Esophagus squamous epithelium (tissue), 5 donors: ENCODE measurements around the gene SLC38A9. TPM values are rescaled to one million over a fixed set of nuclear protein-coding genes. Genes with fewer than 3 reads are reported as not detected.

ENCODE experiments used
- DNase-seq: peaks from one replicate; lab custom pipeline; 2025; lab: John Stamatoyannopoulos, UW
- H3K27ac ChIP-seq, 4 donors: fragments of 200-600 bp; sonication (generic); one replicate each; pipeline ENCODE4 v1.5.1; 2016 to 2019; ENCODE audit warnings: mild to moderate bottlenecking in 1 of 4
- H3K27me3 ChIP-seq, 4 donors: fragments of 200-600 bp; sonication (generic); 1 replicate in 3 of 4; 2 replicates in 1 of 4; pipeline versions ENCODE4 v1.5.1 to v1.6.0; 2017 to 2021; ENCODE audit warnings: antibody characterized with exemption in 1 of 4
- H3K36me3 ChIP-seq, 3 donors: fragments of 200-600 bp; sonication (generic); one replicate each; pipeline ENCODE4 v1.5.1; 2016 to 2019
- H3K4me1 ChIP-seq, 3 donors: fragments of 200-600 bp; sonication (generic); one replicate each; pipeline ENCODE4 v1.5.1; 2017 to 2019
- H3K4me3 ChIP-seq, 4 donors: fragments of 200-600 bp; sonication (generic); 1 replicate in 3 of 4; 2 replicates in 1 of 4; pipeline ENCODE4 v1.5.1; 2016 to 2019; ENCODE audit warnings: mild to moderate bottlenecking in 2 of 4, moderate library complexity in 1 of 4
- H3K9me3 ChIP-seq, 3 donors: fragments of 200-600 bp; sonication (generic); one replicate each; pipeline ENCODE4 v1.5.1; 2016 to 2019
- POLR2A ChIP-seq, 4 donors: fragments of 450-650 bp; IDR thresholded peaks; one replicate each; pipeline ENCODE4 v1.6.1; 2017; ENCODE audit warnings: antibody characterized with exemption in 4 of 4, mild to moderate bottlenecking in 4 of 4, moderate library complexity in 3 of 4
- whole genome bisulfite sequencing, 2 donors: methylation state at CpG; one replicate each; pipeline ENCODE4 v1.1.5; 2018; 5-methylcytosine and 5-hydroxymethylcytosine counted together
- intact Hi-C: fragments of 100-400 bp; cut with DNase I; formaldehyde crosslinking; loops from one replicate; pipeline ENCODE4 v1.15.0; 2022
- total RNA-seq, 4 donors: library from RNA; depleted of rRNA; stranded (reverse); fragments of >200 nt; gene quantifications; one replicate each; pipeline ENCODE4 v1.1.0, GENCODE V29; 2016
- TF ChIP-seq, protein P1 (sequence below), 6 experiments: fragments of 450-650 bp in 4 of 6; fragments of 200-600 bp in 2 of 6; sonication (generic) in 2 of 6; IDR thresholded peaks; one replicate each; pipeline ENCODE4 v1.5.1; 2016 to 2019; ENCODE audit warnings: antibody characterized with exemption in 6 of 6, mild to moderate bottlenecking in 4 of 6, moderate library complexity in 4 of 6
- donor health status: DM: yes; HTN: yes; CAD: no.

The SLC38A9 gene
- total RNA-seq, 4 donors from 2014 or later: 16.0 to 29.8 (median 23.3) TPM

DNA sequence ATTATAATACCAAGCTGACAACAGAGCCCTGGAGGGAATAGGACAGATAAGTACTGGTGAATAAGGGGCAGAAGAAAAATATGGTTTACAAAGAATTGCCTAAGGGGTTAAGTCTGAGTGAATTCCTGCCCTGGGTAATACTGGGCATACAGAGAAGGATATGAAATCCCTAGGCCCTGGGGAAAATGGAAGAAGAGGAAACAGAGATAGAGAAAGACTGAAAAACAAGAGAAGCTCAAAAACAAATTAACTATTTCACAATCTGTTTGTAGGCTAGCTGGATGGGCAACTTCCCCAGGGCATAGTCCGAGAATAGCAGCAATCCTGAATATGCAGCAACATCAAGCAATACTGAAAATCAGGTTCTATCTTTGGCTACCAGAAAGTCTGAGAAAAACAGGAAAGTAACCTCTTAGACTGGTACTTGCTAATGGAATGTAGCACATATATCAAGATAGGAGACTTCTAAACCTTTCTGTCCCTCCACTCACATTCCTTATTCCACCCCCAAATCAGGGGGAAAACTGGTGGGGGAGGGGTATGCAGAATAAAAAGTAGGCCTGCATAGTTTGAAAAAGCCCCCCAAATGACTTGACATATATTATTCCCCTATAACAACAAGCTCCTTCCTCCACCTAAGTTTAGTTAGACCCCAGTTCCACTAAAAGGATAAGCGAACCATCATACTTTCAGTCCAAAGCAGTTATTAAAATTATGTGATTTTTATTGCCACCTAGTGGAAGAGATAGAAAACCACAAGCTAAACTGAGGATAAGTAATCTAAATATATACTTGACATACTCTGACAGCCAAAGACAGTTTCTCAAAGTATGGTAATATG is 20.6 kb downstream of the SLC38A9 start:
- Histone ChIP-seq H3K9me3 (no peaks in the 10 kb centered on the region), H3K36me3 (peaks cover 0 to 6% (median 0%) of the 10 kb centered on the region in 3 donors), H3K27me3 (no peaks in the 10 kb centered on the region), H3K4me1 (peaks cover 0 to 20% (median 0%) of the 10 kb centered on the region in 3 donors), H3K27ac (peak overlapping the region in 3 of 4 donors; percentile 22 to 54 (median 40)), H3K4me3 (peak overlapping the region in 1 of 4 donors; percentile 24)
- TF ChIP-seq, protein P1, sequence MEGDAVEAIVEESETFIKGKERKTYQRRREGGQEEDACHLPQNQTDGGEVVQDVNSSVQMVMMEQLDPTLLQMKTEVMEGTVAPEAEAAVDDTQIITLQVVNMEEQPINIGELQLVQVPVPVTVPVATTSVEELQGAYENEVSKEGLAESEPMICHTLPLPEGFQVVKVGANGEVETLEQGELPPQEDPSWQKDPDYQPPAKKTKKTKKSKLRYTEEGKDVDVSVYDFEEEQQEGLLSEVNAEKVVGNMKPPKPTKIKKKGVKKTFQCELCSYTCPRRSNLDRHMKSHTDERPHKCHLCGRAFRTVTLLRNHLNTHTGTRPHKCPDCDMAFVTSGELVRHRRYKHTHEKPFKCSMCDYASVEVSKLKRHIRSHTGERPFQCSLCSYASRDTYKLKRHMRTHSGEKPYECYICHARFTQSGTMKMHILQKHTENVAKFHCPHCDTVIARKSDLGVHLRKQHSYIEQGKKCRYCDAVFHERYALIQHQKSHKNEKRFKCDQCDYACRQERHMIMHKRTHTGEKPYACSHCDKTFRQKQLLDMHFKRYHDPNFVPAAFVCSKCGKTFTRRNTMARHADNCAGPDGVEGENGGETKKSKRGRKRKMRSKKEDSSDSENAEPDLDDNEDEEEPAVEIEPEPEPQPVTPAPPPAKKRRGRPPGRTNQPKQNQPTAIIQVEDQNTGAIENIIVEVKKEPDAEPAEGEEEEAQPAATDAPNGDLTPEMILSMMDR (IDR thresholded peaks at IDR 0.05): peak; percentile 30 to 79 (median 61)
- no peak for TF ChIP-seq POLR2A (IDR thresholded peaks at IDR 0.05)
- intact Hi-C loops: loop anchor here (5.0 to 10.0 kb wide), 2 partner anchors 284 to 347 kb away; no protein-coding TSS in a partner anchor
- WGBS, 2 donors: 46 to 64% methylated on average over 2 of the region's 2 CpGs
- DNase-seq: no peak

DNA sequence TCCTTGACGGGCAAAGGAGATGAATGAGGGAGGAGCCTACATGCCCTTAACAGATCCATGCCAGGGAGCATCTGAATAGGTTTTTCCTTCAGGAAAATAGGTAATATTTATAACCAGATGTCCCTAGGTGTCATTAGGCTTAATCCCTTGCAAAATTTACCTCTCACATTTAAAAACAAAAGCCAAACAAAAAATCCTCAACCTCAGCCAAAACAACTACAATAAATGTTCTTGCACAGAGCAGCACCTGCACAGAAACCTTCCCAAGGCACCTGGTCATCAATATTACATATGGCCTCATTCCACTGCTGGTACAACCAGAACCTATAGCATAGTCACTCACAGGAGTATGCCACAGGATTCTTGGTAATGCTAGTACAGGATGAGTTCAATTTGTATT is 30.1 kb downstream of the SLC38A9 start:
- no peak for TF ChIP-seq POLR2A (IDR thresholded peaks at IDR 0.05)
- TF ChIP-seq, protein P1 (IDR thresholded peaks at IDR 0.05): no peak
- Histone ChIP-seq H3K36me3 (no peaks in the 10 kb centered on the region), H3K4me3 (no peak overlapping the region), H3K27me3 (no peaks in the 10 kb centered on the region), H3K9me3 (no peaks in the 10 kb centered on the region), H3K27ac (no peak overlapping the region), H3K4me1 (peaks cover 0 to 6% (median 0%) of the 10 kb centered on the region in 3 donors)
- intact Hi-C loops: no loop called here
- no peak for DNase-seq
- WGBS, 2 donors: 92 to 93% methylated on average over 1 of the region's 1 CpG

DNA sequence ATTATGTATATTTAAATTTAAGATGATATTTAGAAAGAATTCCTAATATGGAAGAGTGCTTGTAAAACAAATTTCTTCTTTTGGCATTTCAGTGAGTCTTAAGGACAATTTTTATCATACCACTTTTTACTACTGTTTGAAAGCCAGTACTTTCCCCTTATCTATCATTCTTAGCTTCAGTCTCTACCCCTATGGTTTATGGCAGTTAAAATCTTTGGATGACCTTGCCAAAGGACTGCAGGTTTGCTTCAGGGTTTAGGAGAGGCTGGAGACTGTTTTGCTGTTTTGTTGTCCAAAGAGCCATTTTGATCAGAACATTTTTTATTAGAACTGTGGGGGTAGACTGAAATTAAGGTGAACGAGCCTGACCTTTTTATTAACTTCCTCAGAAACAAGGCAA is 30.8 kb downstream of the SLC38A9 start:
- Histone ChIP-seq H3K27ac (no peak overlapping the region), H3K9me3 (no peaks in the 10 kb centered on the region), H3K4me3 (no peak overlapping the region), H3K4me1 (peaks cover 0 to 6% (median 0%) of the 10 kb centered on the region in 3 donors), H3K36me3 (no peaks in the 10 kb centered on the region), H3K27me3 (no peaks in the 10 kb centered on the region)
- intact Hi-C loops: no loop called here
- no peak for DNase-seq
- no peak for TF ChIP-seq POLR2A (IDR thresholded peaks at IDR 0.05)
- TF ChIP-seq, protein P1 (IDR thresholded peaks at IDR 0.05): no peak
- 83% methylated on average over 1 of the region's 1 CpG for WGBS, 2 donors

DNA sequence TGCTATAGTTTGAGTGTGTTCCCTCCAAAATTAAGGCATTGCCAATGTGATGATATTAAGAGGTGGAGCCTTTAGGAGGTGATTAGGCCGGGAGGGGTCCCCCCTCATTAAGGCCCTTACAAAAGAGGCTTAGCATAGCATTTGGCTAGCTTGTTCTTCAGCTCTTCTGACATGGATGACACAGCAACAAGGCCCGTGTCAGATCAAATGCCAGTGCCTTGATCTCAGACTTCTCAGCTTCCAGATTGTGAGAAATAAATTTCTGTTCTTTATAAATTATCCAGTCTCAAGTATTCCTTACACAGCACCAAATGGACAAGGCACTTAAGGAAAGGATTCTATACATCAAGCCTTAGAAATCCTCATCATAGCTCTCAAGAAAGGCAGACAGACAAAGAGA is 31.8 kb downstream of the SLC38A9 start:
- H3K27ac ChIP-seq: peak overlapping the region in 2 of 4 donors; percentile 3 to 9
- 50 to 67% methylated on average over 2 of the region's 2 CpGs for WGBS, 2 donors
- H3K4me1 ChIP-seq: peaks cover 0 to 11% (median 0%) of the 10 kb centered on the region in 3 donors
- TF ChIP-seq, protein P1 (IDR thresholded peaks at IDR 0.05): no peak
- TF ChIP-seq POLR2A (IDR thresholded peaks at IDR 0.05): no peak
- intact Hi-C loops: no loop called here
- H3K4me3 ChIP-seq: no peak overlapping the region
- H3K36me3 ChIP-seq: no peaks in the 10 kb centered on the region
- H3K9me3 ChIP-seq: no peaks in the 10 kb centered on the region
- no peak for DNase-seq
- H3K27me3 ChIP-seq: no peaks in the 10 kb centered on the region

DNA sequence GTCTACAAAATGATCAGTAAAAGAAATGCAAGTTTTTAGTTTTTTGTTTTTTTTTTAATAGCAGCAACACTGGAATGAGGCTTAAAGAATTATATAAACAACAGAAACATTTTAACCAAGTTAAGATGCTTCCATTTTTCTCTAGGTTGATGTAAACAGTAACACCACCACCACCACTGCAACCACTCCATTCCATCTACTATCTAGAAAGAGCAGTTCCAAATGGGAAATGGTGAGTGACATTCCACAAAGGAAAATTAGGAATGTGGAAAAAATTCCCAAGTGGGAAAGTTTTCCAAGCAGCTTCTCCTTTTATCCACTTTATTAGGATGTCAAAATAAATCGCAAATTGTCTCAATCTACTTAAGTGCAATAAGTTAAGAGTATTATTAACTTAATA is 32.6 kb downstream of the SLC38A9 start:
- intact Hi-C loops: no loop called here
- H3K27me3 ChIP-seq: no peaks in the 10 kb centered on the region
- peaks cover 0 to 19% (median 5%) of the 10 kb centered on the region in 3 donors for H3K4me1 ChIP-seq
- no peak overlapping the region for H3K4me3 ChIP-seq
- no peak for DNase-seq
- no peaks in the 10 kb centered on the region for H3K9me3 ChIP-seq
- 0 to 86% methylated on average over 1 of the region's 1 CpG for WGBS, 2 donors
- no peaks in the 10 kb centered on the region for H3K36me3 ChIP-seq
- no peak for TF ChIP-seq POLR2A (IDR thresholded peaks at IDR 0.05)
- TF ChIP-seq, protein P1 (IDR thresholded peaks at IDR 0.05): no peak
- H3K27ac ChIP-seq: no peak overlapping the region
